GM21515 (cell line): ENCODE results near the gene FMNL2.

Experiments
- ATAC-seq: cut with Tn5 transposase; IDR thresholded peaks from one replicate; pipeline ENCODE4 v1.9.1; 2021; ENCODE audit not compliant: unreplicated experiment

FMNL2 gene

DNA sequence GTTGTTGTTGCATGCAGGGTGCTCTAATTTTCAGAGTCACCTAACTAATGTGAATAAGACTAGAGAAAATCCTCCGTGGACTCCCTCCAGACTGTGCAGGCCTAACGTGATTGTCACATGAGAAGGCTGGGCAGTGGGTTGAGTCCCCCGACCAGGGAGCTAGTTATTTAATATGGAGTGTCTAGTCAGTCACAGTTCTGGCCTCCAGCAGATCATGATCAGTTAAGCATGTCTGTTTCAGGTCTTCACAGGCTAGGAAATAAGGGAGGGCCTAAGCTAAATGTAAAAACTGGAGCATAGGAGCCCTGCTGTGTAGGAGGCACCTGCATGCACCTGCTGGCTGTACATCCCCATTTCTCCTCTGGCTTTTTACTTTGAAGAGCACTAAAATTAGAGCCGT lies 295.5 kb downstream of the FMNL2 start:
- ATAC-seq, result no peak

DNA sequence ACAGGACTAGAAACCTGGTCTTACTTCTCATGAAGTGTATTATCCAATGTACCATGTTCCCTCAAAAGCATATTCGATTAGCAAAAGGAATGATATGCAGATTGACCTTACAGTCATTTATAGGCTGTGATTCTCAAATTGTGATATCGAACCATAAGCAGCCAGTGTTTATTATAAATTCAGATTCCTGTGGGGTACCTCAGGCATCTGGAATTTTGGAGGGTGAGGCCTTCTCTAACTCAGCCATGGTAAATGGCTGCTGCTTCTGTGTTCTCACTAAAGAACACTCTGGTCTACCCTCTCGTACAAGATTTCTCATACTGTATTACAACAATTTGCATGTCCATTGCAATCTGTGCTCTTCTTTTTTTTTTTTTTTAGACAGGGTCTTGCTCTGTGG lies 297.8 kb downstream of the FMNL2 start:
- ATAC-seq, result no peak

DNA sequence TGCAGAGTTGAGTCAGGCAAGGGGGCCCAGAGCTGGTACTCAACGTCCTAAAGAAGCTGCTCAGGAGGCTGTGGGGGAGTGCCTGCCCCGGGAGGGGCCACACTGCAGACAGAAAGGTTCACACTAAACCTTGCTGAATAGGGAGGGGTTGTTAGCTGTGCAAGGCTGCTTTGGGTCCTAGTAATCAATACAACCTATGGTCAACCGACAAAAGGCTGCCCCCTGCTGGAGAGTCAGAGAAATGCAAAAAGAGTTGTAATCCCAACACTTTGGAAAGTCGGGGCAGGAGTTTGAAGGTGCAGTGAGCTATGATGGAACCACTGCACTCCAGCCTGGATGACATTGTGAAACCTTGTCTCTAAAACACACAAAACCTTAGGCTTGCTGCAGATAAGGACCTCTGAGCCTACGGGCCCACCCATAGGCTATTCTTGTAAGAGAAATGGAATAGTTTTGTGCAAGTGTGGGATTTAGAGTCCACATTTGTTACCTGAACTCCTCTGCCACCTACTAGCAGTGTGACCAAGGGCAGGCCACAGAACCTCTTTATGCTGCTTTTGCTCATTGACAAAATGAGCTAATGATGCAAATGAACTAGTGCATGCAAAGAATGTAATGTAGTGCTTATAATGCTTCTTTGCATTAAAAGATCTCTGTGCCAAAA lies 300.8 kb downstream of the FMNL2 start:
- no peak for ATAC-seq

DNA sequence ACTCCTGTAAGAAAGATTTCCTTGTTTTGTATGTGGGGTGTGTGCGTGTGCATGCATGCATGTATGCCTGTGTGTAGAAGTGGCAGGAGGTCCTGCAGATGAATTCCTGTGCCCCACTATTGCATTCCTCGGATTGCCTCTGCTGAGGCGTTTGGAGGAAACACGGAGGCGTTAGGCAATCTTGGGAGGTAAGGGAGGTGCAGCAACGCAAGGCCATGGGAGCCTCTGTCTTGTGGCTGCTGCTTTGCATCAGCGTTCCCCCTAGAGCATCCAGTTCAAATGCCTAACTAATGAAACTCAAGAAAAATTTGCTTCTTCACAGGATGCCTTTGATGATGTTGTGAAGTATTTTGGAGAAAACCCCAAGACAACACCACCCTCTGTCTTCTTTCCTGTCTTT lies 302.3 kb downstream of the FMNL2 start:
- ATAC-seq, result no peak

DNA sequence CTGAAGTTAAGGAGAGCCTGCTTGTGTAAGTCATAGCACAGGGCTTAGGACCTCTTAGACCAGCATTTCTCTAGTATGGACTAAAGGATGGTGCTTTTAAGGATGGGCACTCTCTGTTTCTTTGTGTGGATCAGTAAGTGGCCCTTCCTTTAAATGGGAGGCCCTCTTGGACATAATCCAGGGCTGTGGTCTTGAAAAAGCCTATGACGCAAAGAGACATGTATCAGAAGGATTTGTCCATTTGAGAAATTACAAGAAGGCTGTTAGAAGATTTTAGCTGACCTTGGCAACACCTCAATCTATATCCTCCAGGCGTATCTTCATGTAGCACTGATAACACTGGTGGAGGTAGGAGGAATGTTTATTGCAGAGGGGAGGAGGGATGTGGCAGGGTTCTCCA lies 303.1 kb downstream of the FMNL2 start:
- no peak for ATAC-seq

DNA sequence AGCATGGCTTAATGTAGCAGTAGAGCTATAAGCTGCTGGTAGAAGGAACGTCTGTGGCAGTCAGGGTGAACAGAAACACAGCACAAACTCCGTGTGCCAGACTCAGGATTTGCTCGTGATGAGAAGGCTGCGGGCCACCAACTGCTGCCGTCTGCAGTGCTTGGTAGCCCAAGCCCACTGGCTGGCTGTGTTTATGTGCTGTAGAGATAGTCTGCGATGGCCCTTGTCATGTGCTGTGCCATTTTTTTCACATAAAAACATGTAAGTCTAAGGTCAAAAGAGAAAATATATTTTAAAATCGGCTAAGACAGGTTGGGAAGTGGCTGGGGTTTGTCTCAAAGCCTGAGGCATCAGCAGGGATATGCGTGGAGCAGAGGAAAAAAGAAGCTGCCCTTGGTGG lies 303.6 kb downstream of the FMNL2 start:
- ATAC-seq, result no peak

- ATAC-seq, result no peak
Measured at GRCh38 chr2:152644189-152644873, 309.4 kb downstream of the FMNL2 start.

- no peak for ATAC-seq
Measured at GRCh38 chr2:152646264-152646663, 311.3 kb downstream of the FMNL2 start.

GRCh38 chr2:152646775-152647174 lies 311.8 kb downstream of the FMNL2 start:
- ATAC-seq, result no peak

DNA sequence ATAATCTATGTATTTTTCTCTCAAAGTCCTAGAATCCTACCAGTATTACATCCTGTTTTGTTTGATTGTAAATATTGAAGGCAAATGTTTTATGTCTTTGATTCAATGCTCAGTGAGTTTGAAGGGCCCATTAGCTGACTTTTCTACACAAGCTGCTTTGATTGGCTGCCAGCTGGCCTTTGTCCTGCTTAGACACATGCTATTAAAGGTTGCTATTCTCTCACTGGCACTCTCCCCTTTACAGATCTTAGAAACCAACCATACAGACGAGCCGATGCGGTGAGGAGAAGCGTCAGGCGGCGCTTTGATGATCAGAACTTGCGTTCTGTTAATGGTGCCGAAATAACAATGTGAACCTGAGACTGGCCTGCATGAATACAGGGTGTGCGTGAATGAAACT lies 312.6 kb downstream of the FMNL2 start:
- no peak for ATAC-seq

- no peak for ATAC-seq
Measured at GRCh38 chr2:152648336-152648735, 313.4 kb downstream of the FMNL2 start.

GRCh38 chr2:152649997-152650396 lies 315.0 kb downstream of the FMNL2 start:
- no peak for ATAC-seq

DNA sequence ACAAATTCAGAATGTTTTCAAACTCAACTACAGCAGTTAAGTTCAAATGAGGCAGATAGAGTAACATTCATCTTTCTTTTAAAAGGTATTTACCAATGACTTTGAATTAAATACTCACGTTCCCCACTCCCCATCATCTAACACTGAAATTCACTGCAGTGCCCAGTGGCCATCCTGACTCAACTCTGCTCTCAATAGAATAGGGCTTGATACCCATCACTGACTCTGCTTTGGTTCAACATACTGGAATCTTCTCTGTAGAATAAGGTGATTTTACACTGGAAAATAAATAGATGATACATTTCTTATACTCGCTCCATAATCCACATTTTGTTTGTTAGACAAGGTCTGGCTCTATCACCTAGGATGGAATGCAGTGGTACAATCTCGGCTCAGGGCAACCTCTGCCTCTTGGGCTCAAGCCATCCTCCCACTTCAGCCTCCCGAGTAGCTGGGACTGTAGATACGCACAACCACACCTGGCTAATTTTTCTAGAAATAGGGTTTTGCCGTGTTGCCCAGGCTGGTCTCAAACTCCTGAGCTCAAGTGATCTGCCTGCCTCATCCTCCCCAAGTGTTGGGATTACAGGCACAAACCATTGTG lies 315.9 kb downstream of the FMNL2 start:
- ATAC-seq, result no peak

DNA sequence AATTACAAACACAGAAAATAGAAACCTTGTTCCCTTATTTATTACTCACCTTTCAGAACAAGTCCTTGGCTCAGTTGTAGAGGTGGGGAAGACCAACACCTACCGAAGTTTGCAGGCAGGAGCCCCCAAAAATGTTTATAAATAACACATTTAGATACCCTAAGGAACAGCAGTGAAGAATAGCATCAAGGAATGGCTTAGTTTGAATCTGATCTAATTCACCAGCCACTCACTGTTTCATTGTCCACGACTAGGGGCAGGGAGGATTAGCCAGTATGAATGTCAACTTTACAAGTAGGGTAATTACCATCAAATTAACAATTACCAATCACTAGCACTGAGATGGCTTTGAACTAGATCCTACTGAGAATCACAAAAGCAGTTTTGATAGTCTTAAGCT lies 316.9 kb downstream of the FMNL2 start:
- ATAC-seq, result no peak

- no peak for ATAC-seq
Measured at GRCh38 chr2:152655880-152656279, 320.9 kb downstream of the FMNL2 start.

- ATAC-seq, result peak; percentile 59
Measured at GRCh38 chr2:152657043-152657442, 322.1 kb downstream of the FMNL2 start.

- no peak for ATAC-seq
Measured at GRCh38 chr2:152658221-152658620, 323.2 kb downstream of the FMNL2 start.

DNA sequence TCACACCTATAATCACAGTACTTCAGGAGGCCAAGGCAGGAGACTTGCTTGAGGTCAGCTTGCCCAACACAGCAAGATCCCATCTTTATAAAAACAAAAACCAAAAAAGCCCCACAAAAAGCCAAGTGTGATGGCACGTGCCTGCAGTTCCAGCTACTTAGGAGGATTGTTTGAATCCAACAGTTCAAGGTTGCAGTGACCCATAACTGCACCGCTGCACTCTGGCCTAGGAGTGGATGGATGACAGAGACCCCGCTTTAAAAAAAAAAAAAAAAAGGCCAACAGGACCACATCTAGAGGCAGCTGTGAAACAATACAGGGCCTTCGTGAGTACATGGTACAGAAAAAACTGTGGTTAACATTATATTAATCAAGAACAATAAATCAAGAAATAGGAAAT lies 326.1 kb downstream of the FMNL2 start:
- no peak for ATAC-seq

- no peak for ATAC-seq
Measured at GRCh38 chr2:152664725-152665124, 329.8 kb downstream of the FMNL2 start.

- ATAC-seq, result no peak
Measured at GRCh38 chr2:152674334-152674733, 339.4 kb downstream of the FMNL2 start.

DNA sequence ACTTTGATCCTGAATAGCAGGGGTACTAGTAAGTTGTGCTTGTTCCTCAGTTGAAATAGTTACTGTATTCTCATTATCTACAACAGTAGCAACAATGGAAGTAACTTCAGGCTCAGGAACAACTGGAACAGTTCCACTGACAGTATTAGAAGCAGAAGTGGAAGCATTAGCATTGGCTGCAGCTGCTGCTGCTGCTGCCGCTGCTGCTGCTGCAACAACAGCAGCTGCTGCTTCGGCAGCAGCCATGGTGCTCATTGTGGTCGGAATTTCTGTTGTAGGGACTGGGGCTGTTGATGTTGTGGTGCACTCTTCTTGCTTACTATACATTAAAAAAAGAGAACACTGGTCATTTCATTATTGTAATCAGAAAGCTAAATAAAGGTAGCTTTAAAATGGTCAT lies 341.5 kb downstream of the FMNL2 start:
- ATAC-seq, result no peak

GRCh38 chr2:152678808-152679207 lies 343.8 kb downstream of the FMNL2 start:
- no peak for ATAC-seq

DNA sequence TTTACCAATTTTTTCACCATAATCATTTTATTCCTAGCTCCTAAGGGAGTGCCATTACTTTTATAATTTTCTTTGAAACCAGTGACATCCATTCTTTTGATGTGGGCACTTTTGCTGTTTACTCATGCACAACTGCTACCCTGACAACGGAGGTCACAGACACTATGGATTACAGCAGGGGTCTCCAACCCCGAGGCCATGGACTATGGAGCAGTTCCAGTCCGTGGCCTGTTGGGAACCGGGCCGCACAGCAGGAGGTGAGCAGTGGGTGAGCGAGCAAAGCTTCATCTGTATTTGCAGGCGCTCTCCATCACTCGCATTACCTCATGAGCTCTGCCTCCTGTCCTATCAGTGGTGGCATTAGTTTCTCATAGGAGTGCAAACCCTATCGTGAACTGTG lies 347.7 kb downstream of the FMNL2 start:
- ATAC-seq, result no peak
